Measurements from ENCODE around the gene TEKTIP1.

TEKTIP1 gene

GRCh38 chr19:3585301-3586126 is 46.5 kb downstream of the TEKTIP1 start, which contains the start of gene GIPC3:
Gene GIPC3, plus strand, starts transcription at chr19:3585478. Its CDS starts 120 bp downstream, at chr19:3585598.
- TF ChIP-seq ZBTB7A (IDR thresholded peaks at IDR 0.05; ENCODE audit: low read depth), result no peak
- TF ChIP-seq TEAD4 (IDR thresholded peaks at IDR 0.05), result no peak
- TF ChIP-seq, protein P1, sequence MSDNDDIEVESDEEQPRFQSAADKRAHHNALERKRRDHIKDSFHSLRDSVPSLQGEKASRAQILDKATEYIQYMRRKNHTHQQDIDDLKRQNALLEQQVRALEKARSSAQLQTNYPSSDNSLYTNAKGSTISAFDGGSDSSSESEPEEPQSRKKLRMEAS (IDR thresholded peaks at IDR 0.05), result no peak
- TF ChIP-seq TCF12 (IDR thresholded peaks at IDR 0.05; ENCODE audit: low read depth), result no peak
- TF ChIP-seq YY1 (IDR thresholded peaks at IDR 0.05; ENCODE audit: low read depth), result no peak
- TF ChIP-seq CREB1 (IDR thresholded peaks at IDR 0.05; ENCODE audit: low read depth), result no peak
- TF ChIP-seq EGR1 (IDR thresholded peaks at IDR 0.05), result no peak
- no peak for TF ChIP-seq RAD21 (IDR thresholded peaks at IDR 0.05; ENCODE audit: low read depth)
- TF ChIP-seq NFIC (IDR thresholded peaks at IDR 0.05), result no peak

GRCh38 chr19:3586127-3586626 is 47.2 kb downstream of the TEKTIP1 start:
- TF ChIP-seq ZBTB7A (IDR thresholded peaks at IDR 0.05; ENCODE audit: low read depth) (peak; percentile 94), YY1 (IDR thresholded peaks at IDR 0.05; ENCODE audit: low read depth) (no peak), RAD21 (IDR thresholded peaks at IDR 0.05; ENCODE audit: low read depth) (peak; percentile 60), NFIC (IDR thresholded peaks at IDR 0.05) (no peak), USF1 (IDR thresholded peaks at IDR 0.05) (no peak)
- TF ChIP-seq, protein P1 (IDR thresholded peaks at IDR 0.05), result no peak

GRCh38 chr19:3586707-3587346 is 47.9 kb downstream of the TEKTIP1 start:
- TF ChIP-seq, protein P2, sequence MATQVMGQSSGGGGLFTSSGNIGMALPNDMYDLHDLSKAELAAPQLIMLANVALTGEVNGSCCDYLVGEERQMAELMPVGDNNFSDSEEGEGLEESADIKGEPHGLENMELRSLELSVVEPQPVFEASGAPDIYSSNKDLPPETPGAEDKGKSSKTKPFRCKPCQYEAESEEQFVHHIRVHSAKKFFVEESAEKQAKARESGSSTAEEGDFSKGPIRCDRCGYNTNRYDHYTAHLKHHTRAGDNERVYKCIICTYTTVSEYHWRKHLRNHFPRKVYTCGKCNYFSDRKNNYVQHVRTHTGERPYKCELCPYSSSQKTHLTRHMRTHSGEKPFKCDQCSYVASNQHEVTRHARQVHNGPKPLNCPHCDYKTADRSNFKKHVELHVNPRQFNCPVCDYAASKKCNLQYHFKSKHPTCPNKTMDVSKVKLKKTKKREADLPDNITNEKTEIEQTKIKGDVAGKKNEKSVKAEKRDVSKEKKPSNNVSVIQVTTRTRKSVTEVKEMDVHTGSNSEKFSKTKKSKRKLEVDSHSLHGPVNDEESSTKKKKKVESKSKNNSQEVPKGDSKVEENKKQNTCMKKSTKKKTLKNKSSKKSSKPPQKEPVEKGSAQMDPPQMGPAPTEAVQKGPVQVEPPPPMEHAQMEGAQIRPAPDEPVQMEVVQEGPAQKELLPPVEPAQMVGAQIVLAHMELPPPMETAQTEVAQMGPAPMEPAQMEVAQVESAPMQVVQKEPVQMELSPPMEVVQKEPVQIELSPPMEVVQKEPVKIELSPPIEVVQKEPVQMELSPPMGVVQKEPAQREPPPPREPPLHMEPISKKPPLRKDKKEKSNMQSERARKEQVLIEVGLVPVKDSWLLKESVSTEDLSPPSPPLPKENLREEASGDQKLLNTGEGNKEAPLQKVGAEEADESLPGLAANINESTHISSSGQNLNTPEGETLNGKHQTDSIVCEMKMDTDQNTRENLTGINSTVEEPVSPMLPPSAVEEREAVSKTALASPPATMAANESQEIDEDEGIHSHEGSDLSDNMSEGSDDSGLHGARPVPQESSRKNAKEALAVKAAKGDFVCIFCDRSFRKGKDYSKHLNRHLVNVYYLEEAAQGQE (IDR thresholded peaks at IDR 0.05; ENCODE audit: low read depth), result no peak
- no peak for TF ChIP-seq ZBTB7A (IDR thresholded peaks at IDR 0.05; ENCODE audit: low read depth)
- TF ChIP-seq FOXM1 (IDR thresholded peaks at IDR 0.05; ENCODE audit: borderline replicate concordance, low read depth), result no peak
- TF ChIP-seq NFIC (IDR thresholded peaks at IDR 0.05), result no peak
- no peak for TF ChIP-seq CREB1 (IDR thresholded peaks at IDR 0.05; ENCODE audit: low read depth)
- TF ChIP-seq TCF12 (IDR thresholded peaks at IDR 0.05; ENCODE audit: low read depth), result no peak
- TF ChIP-seq TEAD4 (IDR thresholded peaks at IDR 0.05), result no peak

GRCh38 chr19:3589439-3589838 is 50.5 kb downstream of the TEKTIP1 start:
- TF ChIP-seq TEAD4 (IDR thresholded peaks at IDR 0.05), result no peak
- TF ChIP-seq ZBTB7A (IDR thresholded peaks at IDR 0.05; ENCODE audit: low read depth), result no peak
- no peak for TF ChIP-seq USF1 (IDR thresholded peaks at IDR 0.05)
- no peak for TF ChIP-seq RAD21 (IDR thresholded peaks at IDR 0.05; ENCODE audit: low read depth)
- no peak for TF ChIP-seq CREB1 (IDR thresholded peaks at IDR 0.05; ENCODE audit: low read depth)
- TF ChIP-seq TCF12 (IDR thresholded peaks at IDR 0.05; ENCODE audit: low read depth), result no peak
- no peak for TF ChIP-seq FOXM1 (IDR thresholded peaks at IDR 0.05; ENCODE audit: borderline replicate concordance, low read depth)
- TF ChIP-seq EGR1 (IDR thresholded peaks at IDR 0.05), result no peak
- TF ChIP-seq, protein P1 (IDR thresholded peaks at IDR 0.05), result no peak
- TF ChIP-seq YY1 (IDR thresholded peaks at IDR 0.05; ENCODE audit: low read depth), result no peak
- TF ChIP-seq NFIC (IDR thresholded peaks at IDR 0.05), result no peak
- TF ChIP-seq, protein P2 (IDR thresholded peaks at IDR 0.05; ENCODE audit: low read depth), result no peak
- TF ChIP-seq EP300 (IDR thresholded peaks at IDR 0.05; ENCODE audit: borderline replicate concordance), result no peak

- TF ChIP-seq ZBTB7A (IDR thresholded peaks at IDR 0.05; ENCODE audit: low read depth) (no peak), EGR1 (IDR thresholded peaks at IDR 0.05) (no peak), YY1 (IDR thresholded peaks at IDR 0.05; ENCODE audit: low read depth) (no peak), CREB1 (IDR thresholded peaks at IDR 0.05; ENCODE audit: low read depth) (no peak), EP300 (IDR thresholded peaks at IDR 0.05; ENCODE audit: borderline replicate concordance) (no peak)
- TF ChIP-seq, protein P2 (IDR thresholded peaks at IDR 0.05; ENCODE audit: low read depth), result no peak
Measured at GRCh38 chr19:3589949-3590348, 51.0 kb downstream of the TEKTIP1 start.

Data from Ishikawa (cell line).